ENCODE results near the gene USHBP1.

USHBP1 gene

DNA sequence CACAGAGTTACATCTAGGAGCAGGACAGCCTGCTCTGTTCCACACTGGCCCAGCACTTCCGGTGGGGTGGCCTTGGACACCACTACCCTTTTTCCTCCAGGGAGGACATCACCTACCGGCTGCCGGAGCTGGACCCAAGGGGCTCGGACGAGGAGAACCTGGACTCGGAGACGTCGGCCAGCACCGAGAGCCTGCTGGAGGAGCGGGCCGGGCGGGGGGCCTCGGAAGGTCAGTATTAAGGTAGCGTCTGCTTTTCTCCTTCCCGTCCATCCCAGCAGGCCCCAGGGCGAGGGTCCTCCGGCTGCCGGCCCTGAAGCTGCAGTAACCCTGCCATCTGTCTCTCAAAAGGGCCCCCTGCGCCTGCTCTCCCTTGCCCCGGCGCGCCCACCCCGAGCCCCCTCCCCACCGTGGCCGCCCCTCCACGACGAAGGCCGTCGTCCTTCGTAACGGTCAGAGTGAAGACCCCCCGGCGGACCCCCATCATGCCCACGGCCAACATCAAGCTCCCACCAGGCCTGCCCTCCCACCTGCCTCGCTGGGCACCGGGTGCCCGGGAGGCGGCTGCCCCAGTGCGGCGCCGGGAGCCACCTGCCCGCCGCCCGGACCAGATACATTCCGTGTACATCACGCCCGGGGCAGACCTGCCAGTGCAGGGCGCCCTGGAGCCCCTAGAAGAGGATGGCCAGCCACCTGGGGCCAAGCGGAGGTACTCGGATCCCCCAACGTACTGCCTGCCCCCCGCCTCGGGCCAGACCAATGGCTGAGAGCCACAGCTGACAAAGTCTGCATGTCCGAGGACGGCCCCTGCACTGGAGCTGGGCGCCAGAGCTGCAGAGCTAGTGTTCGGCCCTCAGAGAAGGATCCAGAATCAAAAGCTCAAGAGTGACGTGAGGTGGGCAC is 52.7 kb downstream of the USHBP1 start:
- DNase-seq (ENCODE audit: low read depth in 2 of 2), result no peak

DNA sequence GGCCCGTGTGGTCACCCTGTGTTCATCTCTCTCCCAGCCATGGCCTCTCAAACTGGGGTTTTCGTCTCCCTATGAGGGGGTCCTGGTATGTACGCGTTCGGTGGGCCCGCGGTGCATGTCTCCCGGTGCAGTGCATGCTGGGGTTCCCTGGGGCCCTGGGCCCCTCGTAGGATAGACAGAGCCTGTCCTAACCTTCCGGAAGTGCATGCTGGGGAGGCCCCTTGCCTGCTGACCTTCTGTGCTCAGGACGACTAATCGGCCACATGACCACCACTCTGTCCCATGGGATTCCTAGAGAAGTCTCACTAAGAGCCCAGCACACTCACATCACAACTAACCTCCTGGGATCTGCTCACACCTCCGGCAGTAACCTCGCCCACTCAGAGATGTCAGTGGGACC is 54.2 kb downstream of the USHBP1 start:
- DNase-seq (ENCODE audit: low read depth in 2 of 2), result no peak

DNA sequence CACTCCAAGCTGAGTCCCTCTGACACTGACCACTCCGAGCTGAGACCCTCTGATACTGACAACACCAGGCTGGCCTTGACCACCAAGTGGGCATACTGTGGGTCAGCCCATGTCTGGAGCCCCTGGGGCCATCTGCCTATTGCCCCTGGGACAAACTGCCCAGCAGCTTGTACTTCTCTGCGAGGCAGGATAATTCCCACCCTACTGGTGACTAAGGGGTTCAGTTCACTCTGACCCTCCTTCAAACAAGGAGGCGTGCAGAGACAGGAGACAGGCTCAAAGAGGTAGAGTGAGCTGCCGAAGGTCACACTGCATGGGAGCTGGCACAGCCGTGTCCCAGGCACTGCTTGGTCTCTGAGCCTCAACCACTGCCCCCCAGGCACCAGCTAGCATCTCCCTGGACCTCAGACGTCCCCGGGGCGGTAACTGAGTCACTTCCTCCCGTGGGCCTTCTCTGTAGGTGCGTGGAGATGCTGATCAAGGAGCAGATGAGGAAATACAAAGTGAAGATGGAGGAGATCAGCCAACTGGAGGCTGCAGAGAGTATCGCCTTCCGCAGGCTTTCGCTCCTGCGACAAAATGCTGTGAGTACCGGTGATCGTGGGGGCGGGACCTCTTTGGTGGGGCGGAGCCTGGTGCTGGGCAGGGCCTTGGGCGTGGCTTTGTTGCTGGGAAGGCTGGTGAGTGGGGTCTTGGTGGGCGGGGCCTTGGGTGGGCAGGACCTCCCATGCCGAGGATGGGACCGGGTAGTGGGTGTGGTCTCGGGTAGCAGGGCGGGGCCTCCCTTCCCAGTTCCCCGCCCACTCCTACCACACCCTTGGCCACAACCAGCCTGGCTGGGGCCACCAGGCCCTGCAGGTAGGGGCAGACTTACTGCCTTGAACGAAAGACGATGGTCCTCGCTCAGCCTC is 55.2 kb downstream of the USHBP1 start:
- no peak for DNase-seq (ENCODE audit: low read depth in 2 of 2)

GRCh38 chr19:17206736-17207581 is 57.6 kb downstream of the USHBP1 start:
- DNase-seq (ENCODE audit: low read depth in 2 of 2), result no peak

GRCh38 chr19:17205237-17206140 is 59.1 kb downstream of the USHBP1 start:
- DNase-seq (ENCODE audit: low read depth in 2 of 2), result no peak

- DNase-seq (ENCODE audit: low read depth in 2 of 2), result no peak
These were observed 61.8 kb downstream of the USHBP1 start for GRCh38 chr19:17202713-17203112.

DNA sequence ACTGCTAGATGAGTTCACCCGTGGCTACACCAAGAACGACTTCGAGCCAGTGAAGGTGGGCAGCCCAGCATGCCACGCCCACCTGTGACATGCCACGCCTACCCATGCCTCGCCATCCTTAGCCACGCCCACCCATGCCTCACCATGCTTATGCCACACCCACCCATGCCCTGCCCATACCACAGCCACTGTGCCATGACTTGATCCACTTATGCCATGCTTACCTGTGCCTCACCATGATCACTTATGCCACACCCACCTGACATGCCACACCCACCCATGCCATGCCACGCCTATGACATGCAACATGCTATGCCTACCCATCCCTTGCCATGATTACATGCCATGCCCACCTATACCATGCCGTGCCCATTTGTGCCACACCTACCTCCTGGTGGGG is 62.3 kb downstream of the USHBP1 start:
- DNase-seq (ENCODE audit: low read depth in 2 of 2), result no peak

GRCh38 chr19:17200408-17201079 is 64.0 kb downstream of the USHBP1 start:
- DNase-seq (ENCODE audit: low read depth in 2 of 2), result no peak

Data from stimulated activated CD4-positive, alpha-beta T cell treated with anti-CD3 and anti-CD28 coated beads, Interleukin-1b, Interleukin-23, amount 100 ng/mL, for 1 hour (primary cell).